Fibroblast of lung (primary cell): ENCODE data around the gene DNAH1. TPM values are rescaled to one million over a fixed set of nuclear protein-coding genes. Genes with fewer than 3 reads are reported as not detected.
A peak's percentile ranks its signal among the peaks of the same experiment; 100 is the strongest.

Experiments
- DNase-seq, 2 donors: peaks; one replicate each; pipeline versions ENCODE4 v3.0.0 to v3.0.0-alpha.2; 2010; ENCODE audit warnings: low read depth in 2 of 2
- H2AFZ ChIP-seq: 2 replicates; pipeline ENCODE4 v1.5.1; 2012; ENCODE audit warnings: low read length, control low read depth, inconsistent platforms
- H3K27ac ChIP-seq: 2 replicates; pipeline ENCODE4 v1.5.1; 2011; ENCODE audit warnings: low read length, control low read depth; ENCODE audit not compliant: insufficient read depth
- H3K27me3 ChIP-seq: 2 replicates; pipeline ENCODE4 v1.5.1; 2011; ENCODE audit warnings: mild to moderate bottlenecking, low read length; ENCODE audit not compliant: control insufficient read depth, insufficient read depth
- H3K36me3 ChIP-seq: 2 replicates; pipeline ENCODE4 v1.5.1; 2011; ENCODE audit warnings: low read length; ENCODE audit not compliant: control insufficient read depth, insufficient read depth
- H3K4me1 ChIP-seq: 2 replicates; pipeline ENCODE4 v1.5.1; 2011; ENCODE audit warnings: low read length; ENCODE audit not compliant: control insufficient read depth, insufficient read depth; ENCODE audit errors: extremely low read depth
- H3K4me2 ChIP-seq: 2 replicates; pipeline ENCODE4 v1.5.1; 2011; ENCODE audit warnings: low read length, control low read depth; ENCODE audit not compliant: insufficient read depth; ENCODE audit errors: extremely low read depth
- H3K4me3 ChIP-seq, 4 experiments: fragments of 200-600 bp in 1 of 4; sonication (generic) in 1 of 4; replicated peaks in 1 of 4; 2 replicates each; pipeline ENCODE4 v1.5.1; 2011 to 2016; ENCODE audit warnings: low read length in 4 of 4, low read depth in 3 of 4, mild to moderate bottlenecking in 3 of 4, control low read depth in 2 of 4, inconsistent platforms in 1 of 4, mixed read lengths in 1 of 4; ENCODE audit not compliant: insufficient read depth in 1 of 4; ENCODE audit errors: control extremely low read depth in 1 of 4
- H3K79me2 ChIP-seq: 2 replicates; pipeline ENCODE4 v1.5.1; 2012; ENCODE audit warnings: mild to moderate bottlenecking, low read length, inconsistent platforms; ENCODE audit not compliant: control insufficient read depth, insufficient read depth
- H3K9ac ChIP-seq: 2 replicates; pipeline ENCODE4 v1.5.1; 2011; ENCODE audit warnings: mild to moderate bottlenecking, low read length, control low read depth; ENCODE audit not compliant: insufficient read depth
- H3K9me3 ChIP-seq: 2 replicates; pipeline ENCODE4 v1.5.1; 2012; ENCODE audit warnings: low read depth, low read length; ENCODE audit not compliant: control insufficient read depth, insufficient read depth
- H4K20me1 ChIP-seq: 2 replicates; pipeline ENCODE4 v1.5.1; 2011; ENCODE audit warnings: low read length; ENCODE audit not compliant: control insufficient read depth, insufficient read depth; ENCODE audit errors: extremely low read depth
- EZH2 ChIP-seq: IDR thresholded peaks from 2 replicates; pipeline ENCODE4 v1.5.1; 2012; ENCODE audit warnings: low read length, control low read depth, mild to moderate bottlenecking; ENCODE audit errors: missing control alignments
- polyA plus RNA-seq, 2 donors: library from polyadenylated mRNA; depleted of rRNA in 1 of 2; stranded (reverse) in 1 of 2; unstranded in 1 of 2; fragments of >200 nt; gene quantifications; 2 replicates each; pipeline ENCODE4 v1.2.1, GENCODE V29; 2011 to 2012; ENCODE audit warnings: missing spikeins in 1 of 2
- total RNA-seq: library from RNA; depleted of rRNA; stranded (reverse); fragments of >200 nt; gene quantifications from 2 replicates; pipeline ENCODE4 v1.2.1, GENCODE V29; 2014
- TF ChIP-seq, protein P1 (sequence below), 2 donors: IDR thresholded peaks in 1 of 2; conservative IDR thresholded peaks in 1 of 2; 1 replicate in 1 of 2; 2 replicates in 1 of 2; pipeline ENCODE4 v1.5.1; 2011 to 2012; ENCODE audit warnings: low read length in 2 of 2, control low read depth in 1 of 2, inconsistent platforms in 1 of 2, low read depth in 1 of 2, mild to moderate bottlenecking in 1 of 2

Gene DNAH1
- total and polyA plus RNA-seq, 2 donors (not counting 1 experiment from before 2014, with no cell fraction given) = 1.9 to 3.0 TPM

DNA sequence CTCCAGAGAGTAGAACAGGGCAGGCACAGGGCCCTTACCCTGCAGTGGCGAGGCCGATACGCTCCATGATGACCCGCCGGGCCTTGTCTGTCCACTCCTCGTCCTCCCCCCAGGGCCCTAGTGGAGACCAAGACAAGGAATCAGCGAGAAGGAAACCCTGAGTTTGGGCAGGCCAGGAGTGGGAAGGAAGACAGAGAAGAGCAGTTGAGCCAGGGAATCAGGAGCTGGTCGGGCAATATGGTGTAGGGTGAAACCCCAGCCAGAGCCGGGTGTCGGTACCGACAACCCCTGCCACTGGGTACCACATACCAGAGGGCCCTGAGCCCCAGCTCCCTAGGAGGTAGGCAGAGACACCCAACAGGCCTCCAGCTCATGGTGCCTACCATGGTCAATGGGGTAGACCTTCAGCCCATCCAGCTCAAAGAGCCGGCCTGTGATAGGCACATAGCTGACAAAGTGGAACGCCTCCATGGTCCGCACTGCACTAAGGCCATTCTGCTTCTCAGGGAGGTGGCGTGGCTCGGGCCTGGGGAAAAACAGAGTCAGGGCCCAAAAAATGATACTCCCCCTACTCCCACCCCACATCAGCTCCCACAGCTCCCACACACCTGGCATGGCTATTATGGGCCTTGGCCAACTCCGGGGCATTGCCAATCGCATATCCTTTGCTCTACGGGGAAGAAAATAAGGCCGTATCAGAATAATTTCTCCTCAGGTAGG is 90.8 kb downstream of the DNAH1 start:
- Histone ChIP-seq H3K27me3 (no peaks in the 10 kb centered on the region), H3K9ac (no peak overlapping the region), H3K79me2 (peaks cover 30% of the 10 kb centered on the region), H3K4me2 (no peak overlapping the region), H3K36me3 (peaks cover 42% of the 10 kb centered on the region), H2AFZ (no peak overlapping the region), H3K27ac (no peak overlapping the region), H3K9me3 (no peaks in the 10 kb centered on the region), H4K20me1 (no peaks in the 10 kb centered on the region), H3K4me3 (no peak overlapping the region), H3K4me1 (peaks cover 14% of the 10 kb centered on the region)
- TF ChIP-seq, protein P1, sequence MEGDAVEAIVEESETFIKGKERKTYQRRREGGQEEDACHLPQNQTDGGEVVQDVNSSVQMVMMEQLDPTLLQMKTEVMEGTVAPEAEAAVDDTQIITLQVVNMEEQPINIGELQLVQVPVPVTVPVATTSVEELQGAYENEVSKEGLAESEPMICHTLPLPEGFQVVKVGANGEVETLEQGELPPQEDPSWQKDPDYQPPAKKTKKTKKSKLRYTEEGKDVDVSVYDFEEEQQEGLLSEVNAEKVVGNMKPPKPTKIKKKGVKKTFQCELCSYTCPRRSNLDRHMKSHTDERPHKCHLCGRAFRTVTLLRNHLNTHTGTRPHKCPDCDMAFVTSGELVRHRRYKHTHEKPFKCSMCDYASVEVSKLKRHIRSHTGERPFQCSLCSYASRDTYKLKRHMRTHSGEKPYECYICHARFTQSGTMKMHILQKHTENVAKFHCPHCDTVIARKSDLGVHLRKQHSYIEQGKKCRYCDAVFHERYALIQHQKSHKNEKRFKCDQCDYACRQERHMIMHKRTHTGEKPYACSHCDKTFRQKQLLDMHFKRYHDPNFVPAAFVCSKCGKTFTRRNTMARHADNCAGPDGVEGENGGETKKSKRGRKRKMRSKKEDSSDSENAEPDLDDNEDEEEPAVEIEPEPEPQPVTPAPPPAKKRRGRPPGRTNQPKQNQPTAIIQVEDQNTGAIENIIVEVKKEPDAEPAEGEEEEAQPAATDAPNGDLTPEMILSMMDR (conservative IDR thresholded peaks at IDR 0.05 in 1 of 2, IDR thresholded peaks at IDR 0.05 in 1 of 2; ENCODE audit: low read depth in 1 of 2, low read length in 2 of 2) = no peak
- no peak for TF ChIP-seq EZH2
- no peak for DNase-seq

DNA sequence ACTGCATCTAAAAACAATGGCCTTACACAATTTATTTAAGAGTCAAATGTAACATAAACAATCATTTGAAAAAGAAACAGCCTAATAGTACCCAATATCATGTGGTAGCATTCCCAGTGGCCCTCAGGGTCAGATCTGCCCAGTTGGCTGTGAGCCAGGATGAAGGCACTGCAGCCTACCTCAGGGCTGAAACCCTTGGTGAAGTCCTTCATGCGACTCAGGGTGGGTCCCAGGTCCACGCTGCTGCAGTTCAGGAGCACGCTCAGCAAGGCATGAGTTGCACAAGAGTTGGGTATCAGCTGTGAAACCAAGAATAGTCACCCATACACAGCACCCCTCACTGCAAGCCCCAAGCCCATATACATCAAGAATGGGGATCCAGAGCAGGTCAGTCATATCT is 91.7 kb downstream of the DNAH1 start:
- Histone ChIP-seq H3K4me2 (no peak overlapping the region), H4K20me1 (no peaks in the 10 kb centered on the region), H2AFZ (no peak overlapping the region), H3K79me2 (peaks cover 33% of the 10 kb centered on the region), H3K36me3 (peaks cover 38% of the 10 kb centered on the region), H3K4me3 (no peak overlapping the region), H3K4me1 (peaks cover 16% of the 10 kb centered on the region), H3K9me3 (no peaks in the 10 kb centered on the region), H3K27ac (no peak overlapping the region), H3K27me3 (no peaks in the 10 kb centered on the region), H3K9ac (no peak overlapping the region)
- no peak for TF ChIP-seq EZH2
- TF ChIP-seq, protein P1 (conservative IDR thresholded peaks at IDR 0.05 in 1 of 2, IDR thresholded peaks at IDR 0.05 in 1 of 2; ENCODE audit: low read depth in 1 of 2, low read length in 2 of 2) = no peak
- DNase-seq = no peak

DNA sequence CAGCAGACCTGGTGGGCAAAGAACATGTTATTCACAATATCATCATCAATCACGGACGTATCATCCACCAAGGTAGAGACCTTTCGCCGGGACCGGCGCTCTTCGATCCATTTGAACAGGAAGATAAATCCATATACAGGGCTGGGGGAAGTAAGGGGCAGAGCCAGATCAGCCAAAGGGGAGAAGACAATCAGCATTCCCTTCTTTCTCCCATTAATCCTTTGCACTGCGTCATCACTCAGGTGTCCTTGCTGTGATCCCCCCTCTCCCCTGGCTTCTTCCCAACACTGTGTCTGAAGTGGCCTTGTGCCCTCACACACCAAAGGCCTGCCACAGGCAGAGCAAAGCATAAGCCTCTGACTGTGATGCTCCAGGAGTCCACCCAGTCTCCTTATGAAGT is 92.3 kb downstream of the DNAH1 start:
- peaks cover 32% of the 10 kb centered on the region for H3K36me3 ChIP-seq
- no peak overlapping the region for H3K27ac ChIP-seq
- peak overlapping the region; percentile 84 for H3K4me2 ChIP-seq
- DNase-seq = no peak
- H3K4me1 ChIP-seq = peaks cover 16% of the 10 kb centered on the region
- H3K4me3 ChIP-seq = peak overlapping the region in 3 of 4 experiments; percentile 82 to 99 (median 92)
- H2AFZ ChIP-seq = no peak overlapping the region
- H3K27me3 ChIP-seq = no peaks in the 10 kb centered on the region
- no peak overlapping the region for H3K9ac ChIP-seq
- peaks cover 33% of the 10 kb centered on the region for H3K79me2 ChIP-seq
- no peaks in the 10 kb centered on the region for H4K20me1 ChIP-seq
- H3K9me3 ChIP-seq = no peaks in the 10 kb centered on the region
- TF ChIP-seq, protein P1 (conservative IDR thresholded peaks at IDR 0.05 in 1 of 2, IDR thresholded peaks at IDR 0.05 in 1 of 2; ENCODE audit: low read depth in 1 of 2, low read length in 2 of 2) = no peak
- no peak for TF ChIP-seq EZH2
